ENCODE measurements around the gene EGLN2. TPM values are rescaled to one million over a fixed set of nuclear protein-coding genes. Genes with fewer than 3 reads are reported as not detected.
"Not testable (repeated sequence)": the region's sequence is repeated elsewhere in the genome, so short reads cannot be mapped to it uniquely, and the experiment has no call there.

The EGLN2 gene
- total and polyA plus RNA-seq, 9 of the 15 experiments (the other 6 are each of a cell fraction or from before 2014, with no cell fraction given) = 9.6 to 114 (median 71.0) TPM

DNA sequence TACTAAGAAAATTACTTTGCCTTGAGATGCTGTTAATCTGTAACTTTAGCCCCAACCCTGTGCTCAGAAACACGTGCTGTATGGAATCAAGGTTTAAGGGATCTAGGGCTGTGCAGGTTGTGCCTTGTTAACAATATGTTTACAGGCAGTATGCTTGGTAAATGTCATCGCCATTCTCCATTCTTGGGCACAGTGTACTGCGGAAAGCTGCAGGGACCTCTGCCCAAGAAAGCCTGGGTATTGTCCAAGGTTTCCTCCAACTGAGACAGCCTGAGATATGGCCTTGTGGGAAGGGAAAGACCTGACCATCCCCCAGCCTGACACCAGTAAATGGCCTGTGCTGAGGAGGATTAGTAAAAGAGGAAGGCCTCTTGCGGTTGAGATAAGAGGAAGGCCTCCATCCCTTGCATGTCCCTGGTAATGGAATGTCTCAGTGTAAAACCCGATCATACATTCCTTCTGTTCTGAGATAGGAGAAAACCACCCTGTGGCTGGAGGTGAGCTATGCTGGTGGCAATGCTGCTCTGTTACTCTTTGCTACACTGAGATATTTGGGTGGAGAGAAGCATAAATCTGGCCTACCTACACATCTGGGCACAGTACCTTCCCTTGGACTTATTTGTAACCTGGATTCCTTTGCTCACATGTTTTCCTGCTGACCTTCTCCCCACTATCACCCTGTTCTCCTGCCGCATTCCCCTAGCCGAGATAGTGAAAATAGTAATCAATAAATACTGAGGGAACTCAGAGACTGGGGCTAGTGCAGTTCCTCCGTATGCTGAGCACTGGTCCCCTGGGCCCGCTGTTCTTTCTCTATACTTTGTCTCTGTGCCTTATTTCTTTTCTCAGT, 23.9 kb downstream of the EGLN2 start (continued):
- TF ChIP-seq, protein P1, sequence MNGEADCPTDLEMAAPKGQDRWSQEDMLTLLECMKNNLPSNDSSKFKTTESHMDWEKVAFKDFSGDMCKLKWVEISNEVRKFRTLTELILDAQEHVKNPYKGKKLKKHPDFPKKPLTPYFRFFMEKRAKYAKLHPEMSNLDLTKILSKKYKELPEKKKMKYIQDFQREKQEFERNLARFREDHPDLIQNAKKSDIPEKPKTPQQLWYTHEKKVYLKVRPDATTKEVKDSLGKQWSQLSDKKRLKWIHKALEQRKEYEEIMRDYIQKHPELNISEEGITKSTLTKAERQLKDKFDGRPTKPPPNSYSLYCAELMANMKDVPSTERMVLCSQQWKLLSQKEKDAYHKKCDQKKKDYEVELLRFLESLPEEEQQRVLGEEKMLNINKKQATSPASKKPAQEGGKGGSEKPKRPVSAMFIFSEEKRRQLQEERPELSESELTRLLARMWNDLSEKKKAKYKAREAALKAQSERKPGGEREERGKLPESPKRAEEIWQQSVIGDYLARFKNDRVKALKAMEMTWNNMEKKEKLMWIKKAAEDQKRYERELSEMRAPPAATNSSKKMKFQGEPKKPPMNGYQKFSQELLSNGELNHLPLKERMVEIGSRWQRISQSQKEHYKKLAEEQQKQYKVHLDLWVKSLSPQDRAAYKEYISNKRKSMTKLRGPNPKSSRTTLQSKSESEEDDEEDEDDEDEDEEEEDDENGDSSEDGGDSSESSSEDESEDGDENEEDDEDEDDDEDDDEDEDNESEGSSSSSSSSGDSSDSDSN (IDR thresholded peaks at IDR 0.05; ENCODE audit: borderline replicate concordance in 1 of 2, low read depth in 2 of 2, low read length in 2 of 2) = 0 out of 4 replicates have a peak, but pooled peaks of 1 of the 2 experiments have one; percentile 41
- TF ChIP-seq RBBP5 (IDR thresholded peaks at IDR 0.05; ENCODE audit: borderline replicate concordance, insufficient read depth, low read length, poor library complexity, severe bottlenecking) = peak; percentile 79
- TF ChIP-seq, protein P2, sequence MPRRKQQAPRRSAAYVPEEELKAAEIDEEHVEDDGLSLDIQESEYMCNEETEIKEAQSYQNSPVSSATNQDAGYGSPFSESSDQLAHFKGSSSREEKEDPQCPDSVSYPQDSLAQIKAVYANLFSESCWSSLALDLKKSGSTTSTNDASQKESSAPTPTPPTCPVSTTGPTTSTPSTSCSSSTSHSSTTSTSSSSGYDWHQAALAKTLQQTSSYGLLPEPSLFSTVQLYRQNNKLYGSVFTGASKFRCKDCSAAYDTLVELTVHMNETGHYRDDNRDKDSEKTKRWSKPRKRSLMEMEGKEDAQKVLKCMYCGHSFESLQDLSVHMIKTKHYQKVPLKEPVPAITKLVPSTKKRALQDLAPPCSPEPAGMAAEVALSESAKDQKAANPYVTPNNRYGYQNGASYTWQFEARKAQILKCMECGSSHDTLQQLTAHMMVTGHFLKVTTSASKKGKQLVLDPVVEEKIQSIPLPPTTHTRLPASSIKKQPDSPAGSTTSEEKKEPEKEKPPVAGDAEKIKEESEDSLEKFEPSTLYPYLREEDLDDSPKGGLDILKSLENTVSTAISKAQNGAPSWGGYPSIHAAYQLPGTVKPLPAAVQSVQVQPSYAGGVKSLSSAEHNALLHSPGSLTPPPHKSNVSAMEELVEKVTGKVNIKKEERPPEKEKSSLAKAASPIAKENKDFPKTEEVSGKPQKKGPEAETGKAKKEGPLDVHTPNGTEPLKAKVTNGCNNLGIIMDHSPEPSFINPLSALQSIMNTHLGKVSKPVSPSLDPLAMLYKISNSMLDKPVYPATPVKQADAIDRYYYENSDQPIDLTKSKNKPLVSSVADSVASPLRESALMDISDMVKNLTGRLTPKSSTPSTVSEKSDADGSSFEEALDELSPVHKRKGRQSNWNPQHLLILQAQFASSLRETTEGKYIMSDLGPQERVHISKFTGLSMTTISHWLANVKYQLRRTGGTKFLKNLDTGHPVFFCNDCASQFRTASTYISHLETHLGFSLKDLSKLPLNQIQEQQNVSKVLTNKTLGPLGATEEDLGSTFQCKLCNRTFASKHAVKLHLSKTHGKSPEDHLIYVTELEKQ (CRISPR knock-in tag; IDR thresholded peaks at IDR 0.05) = peak; percentile 68; the same call in 1 of the 2 replicates
- TF ChIP-seq, protein P3, sequence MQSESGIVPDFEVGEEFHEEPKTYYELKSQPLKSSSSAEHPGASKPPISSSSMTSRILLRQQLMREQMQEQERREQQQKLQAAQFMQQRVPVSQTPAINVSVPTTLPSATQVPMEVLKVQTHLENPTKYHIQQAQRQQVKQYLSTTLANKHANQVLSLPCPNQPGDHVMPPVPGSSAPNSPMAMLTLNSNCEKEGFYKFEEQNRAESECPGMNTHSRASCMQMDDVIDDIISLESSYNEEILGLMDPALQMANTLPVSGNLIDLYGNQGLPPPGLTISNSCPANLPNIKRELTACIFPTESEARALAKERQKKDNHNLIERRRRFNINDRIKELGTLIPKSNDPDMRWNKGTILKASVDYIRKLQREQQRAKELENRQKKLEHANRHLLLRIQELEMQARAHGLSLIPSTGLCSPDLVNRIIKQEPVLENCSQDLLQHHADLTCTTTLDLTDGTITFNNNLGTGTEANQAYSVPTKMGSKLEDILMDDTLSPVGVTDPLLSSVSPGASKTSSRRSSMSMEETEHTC (IDR thresholded peaks at IDR 0.05) = peak; percentile 49; the same call in 1 of the 2 replicates
- peak in 1 of 2 experiments; percentile 66; a peak in 1 of 4 replicates for TF ChIP-seq SRF (CRISPR knock-in tag; IDR thresholded peaks at IDR 0.05)
- TF ChIP-seq, protein P4, sequence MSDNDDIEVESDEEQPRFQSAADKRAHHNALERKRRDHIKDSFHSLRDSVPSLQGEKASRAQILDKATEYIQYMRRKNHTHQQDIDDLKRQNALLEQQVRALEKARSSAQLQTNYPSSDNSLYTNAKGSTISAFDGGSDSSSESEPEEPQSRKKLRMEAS (CRISPR knock-in tag; IDR thresholded peaks at IDR 0.05) = peak; percentile 87
- peak; percentile 69; the same call in 1 of the 2 replicates for TF ChIP-seq EHMT2 (IDR thresholded peaks at IDR 0.05)
- TF ChIP-seq GABPB1 (CRISPR knock-in tag; IDR thresholded peaks at IDR 0.05) = 0 out of 2 replicates have a peak, but pooled peaks have one; percentile 17
- TF ChIP-seq ZNF143 (CRISPR knock-in tag; IDR thresholded peaks at IDR 0.05) = peak; percentile 56; the same call in 1 of the 2 replicates
- TF ChIP-seq PHF20 (IDR thresholded peaks at IDR 0.05; ENCODE audit: partially characterized antibody) = peak; percentile 21
- TF ChIP-seq TBL1XR1 (IDR thresholded peaks at IDR 0.05; ENCODE audit: low read length in 2 of 2) = peak; percentile 91 to 94
- peak; percentile 61 for TF ChIP-seq LCOR (CRISPR knock-in tag; IDR thresholded peaks at IDR 0.05)
- TF ChIP-seq ATF1 (CRISPR knock-in tag; IDR thresholded peaks at IDR 0.05) = not testable (repeated sequence)
- TF ChIP-seq ATF1 (tag; IDR thresholded peaks at IDR 0.05) = peak; percentile 59; the same call in 1 of the 2 replicates
- peak; percentile 66 for TF ChIP-seq PTTG1 (tag; IDR thresholded peaks at IDR 0.05; ENCODE audit: low read depth)
- TF ChIP-seq SMARCE1 (IDR thresholded peaks at IDR 0.05) = peak; percentile 94
- TF ChIP-seq ZEB2 (IDR thresholded peaks at IDR 0.05) = peak; percentile 89
- TF ChIP-seq ZBTB17 (CRISPR knock-in tag; IDR thresholded peaks at IDR 0.05) = peak; percentile 84

All from K562 (cell line).